HL-60 (cell line): ENCODE measurements around the gene CFAP210.

Source experiments
- DNase-seq, 2 experiments: peaks; one replicate each; pipeline ENCODE4 v3.0.0-alpha.2; 2010 to 2020; ENCODE audit warnings: low read depth in 1 of 2, low spot score in 1 of 2
- H3K27ac ChIP-seq: fragments of 250-450 bp; sonication (Bioruptor Pico); replicated peaks from 2 replicates; pipeline ENCODE4 v1.5.1; 2020; ENCODE audit warnings: mild to moderate bottlenecking, moderate library complexity
- H3K27me3 ChIP-seq: fragments of 250-450 bp; sonication (Bioruptor Pico); 2 replicates; pipeline ENCODE4 v1.5.1; 2021; ENCODE audit warnings: mild to moderate bottlenecking, moderate library complexity; ENCODE audit not compliant: insufficient read depth, poor library complexity, severe bottlenecking
- H3K4me3 ChIP-seq: replicated peaks from 2 replicates; pipeline ENCODE4 v1.5.1; 2011; ENCODE audit warnings: mild to moderate bottlenecking, control low read depth, low read length; ENCODE audit not compliant: insufficient read depth
- CTCF ChIP-seq: IDR thresholded peaks from one replicate; pipeline ENCODE4 v1.5.1; 2011; ENCODE audit warnings: low read length, control low read depth, inconsistent platforms; ENCODE audit not compliant: insufficient read depth
- GABPA ChIP-seq: IDR thresholded peaks from 2 replicates; pipeline ENCODE4 v1.6.1; 2012; ENCODE audit warnings: low read depth
- POLR2AphosphoS5 ChIP-seq: IDR thresholded peaks from 2 replicates; pipeline ENCODE4 v1.6.1; 2012; ENCODE audit warnings: low read depth
- REST ChIP-seq: IDR thresholded peaks from 2 replicates; pipeline ENCODE4 v1.6.1; 2012; ENCODE audit warnings: low read depth; ENCODE audit not compliant: insufficient replicate concordance
- SPI1 ChIP-seq: IDR thresholded peaks from 2 replicates; pipeline ENCODE4 v1.6.1; 2012; ENCODE audit warnings: low read depth, mild to moderate bottlenecking, borderline replicate concordance

CFAP210 gene

GRCh38 chr2:169676850-169677249 is 17.4 kb downstream of the CFAP210 start:
- no peak for DNase-seq
- Histone ChIP-seq H3K4me3 (no peak overlapping the region), H3K27me3 (no peaks in the 10 kb centered on the region), H3K27ac (no peak overlapping the region)
- TF ChIP-seq SPI1 (no peak), CTCF (no peak), POLR2AphosphoS5 (no peak), GABPA (no peak), REST (no peak)

- Histone ChIP-seq H3K27me3 (no peaks in the 10 kb centered on the region), H3K27ac (no peak overlapping the region), H3K4me3 (no peak overlapping the region)
- TF ChIP-seq GABPA (no peak), CTCF (no peak)
- DNase-seq: no peak
Observed at GRCh38 chr2:169676357-169676756, 17.8 kb downstream of the CFAP210 start.

- Histone ChIP-seq H3K27me3 (no peaks in the 10 kb centered on the region), H3K4me3 (no peak overlapping the region), H3K27ac (no peak overlapping the region)
- no peak for TF ChIP-seq CTCF
- TF ChIP-seq POLR2AphosphoS5: no peak
- no peak for TF ChIP-seq REST
- no peak for TF ChIP-seq SPI1
- no peak for TF ChIP-seq GABPA
- no peak for DNase-seq
Observed at GRCh38 chr2:169673921-169674320, 20.3 kb downstream of the CFAP210 start.

GRCh38 chr2:169673106-169673505 is 21.1 kb downstream of the CFAP210 start:
- no peak for DNase-seq
- TF ChIP-seq SPI1 (no peak), POLR2AphosphoS5 (no peak), CTCF (no peak), REST (no peak), GABPA (no peak)
- Histone ChIP-seq H3K27ac (no peak overlapping the region), H3K27me3 (no peaks in the 10 kb centered on the region), H3K4me3 (no peak overlapping the region)
